ENCODE results near the gene LRMDA. TPM values are rescaled to one million over a fixed set of nuclear protein-coding genes. Genes with fewer than 3 reads are reported as not detected.
A peak's percentile ranks its signal among the peaks of the same experiment; 100 is the strongest.
"Not testable (repeated sequence)": the region's sequence is repeated elsewhere in the genome, so short reads cannot be mapped to it uniquely, and the experiment has no call there.

The LRMDA gene
- total and polyA plus RNA-seq, 12 donors = 30.7 to 132 (median 78.1) TPM

GRCh38 chr10:75765789-75766096 lies 334.3 kb downstream of the LRMDA start:
- no peak overlapping the region for H3K27ac ChIP-seq

GRCh38 chr10:75766106-75766505 lies 334.7 kb downstream of the LRMDA start:
- Histone ChIP-seq H3K9me3 (replicated peaks in 1 of 3) (no peaks in the 10 kb centered on the region), H3K36me3 (replicated peaks in 1 of 2) (no peaks in the 10 kb centered on the region), H3K4me1 (replicated peaks in 1 of 2) (peaks cover 2 to 14% of the 10 kb centered on the region in 2 donors), H3K4me3 (no peak overlapping the region), H3K27ac (no peak overlapping the region), H3K27me3 (no peaks in the 10 kb centered on the region)
- DNase-seq = no peak
- TF ChIP-seq POLR2A (IDR thresholded peaks at IDR 0.05) (no peak), CTCF (IDR thresholded peaks at IDR 0.05) (no peak)
- intact Hi-C loops (cut with DNase I) = no loop called here

More at GRCh38 chr10:75765789-75766096, 334.3 kb downstream of the LRMDA start:
- no peak overlapping the region for H3K4me3 ChIP-seq
- H3K9me3 ChIP-seq (replicated peaks in 1 of 3) = no peaks in the 10 kb centered on the region
- no peaks in the 10 kb centered on the region for H3K36me3 ChIP-seq (replicated peaks in 1 of 2)
- no peaks in the 10 kb centered on the region for H3K27me3 ChIP-seq
- no peak for TF ChIP-seq CTCF (IDR thresholded peaks at IDR 0.05)
- no peak for TF ChIP-seq POLR2A (IDR thresholded peaks at IDR 0.05)
- 89 to 96% (median 95%) methylated on average over 4 to 5 of the region's 5 CpGs for WGBS, 4 donors
- DNase-seq = no peak
- intact Hi-C loops (cut with DNase I) = no loop called here
- peaks cover 2 to 14% of the 10 kb centered on the region in 2 donors for H3K4me1 ChIP-seq (replicated peaks in 1 of 2)

GRCh38 chr10:75766752-75767151 lies 335.3 kb downstream of the LRMDA start:
- H3K4me3 ChIP-seq; H3K36me3 ChIP-seq (replicated peaks in 1 of 2); DNase-seq; H3K27ac ChIP-seq; H3K9me3 ChIP-seq (replicated peaks in 1 of 3); H3K27me3 ChIP-seq; intact Hi-C loops (cut with DNase I): not testable (repeated sequence)
- H3K4me1 ChIP-seq (replicated peaks in 1 of 2) = peaks cover 2 to 14% of the 10 kb centered on the region in 2 donors
- 94 to 96% (median 95%) methylated on average over 4 of the region's 4 CpGs for WGBS, 4 donors

- TF ChIP-seq CTCF (IDR thresholded peaks at IDR 0.05) (no peak), POLR2A (IDR thresholded peaks at IDR 0.05) (no peak)
- Histone ChIP-seq H3K27me3 (no peaks in the 10 kb centered on the region), H3K9me3 (replicated peaks in 1 of 3) (no peaks in the 10 kb centered on the region), H3K36me3 (replicated peaks in 1 of 2) (no peaks in the 10 kb centered on the region), H3K27ac (no peak overlapping the region), H3K4me3 (no peak overlapping the region), H3K4me1 (replicated peaks in 1 of 2) (no peaks in the 10 kb centered on the region)
- 73 to 81% (median 77%) methylated on average over 7 of the region's 7 CpGs for WGBS, 4 donors
- intact Hi-C loops (cut with DNase I) = no loop called here
- DNase-seq = peak in 1 of 7 donors; percentile 21
Observed at GRCh38 chr10:75770626-75771081, 339.2 kb downstream of the LRMDA start.

- H3K9me3 ChIP-seq (replicated peaks in 1 of 3) = no peaks in the 10 kb centered on the region
- intact Hi-C loops (cut with DNase I) = no loop called here
- no peaks in the 10 kb centered on the region for H3K4me1 ChIP-seq (replicated peaks in 1 of 2)
- WGBS, 4 donors = 85 to 94% (median 92%) methylated on average over 1 of the region's 1 CpG
- H3K4me3 ChIP-seq = no peak overlapping the region
- DNase-seq = no peak
- H3K27ac ChIP-seq = no peak overlapping the region
- no peaks in the 10 kb centered on the region for H3K36me3 ChIP-seq (replicated peaks in 1 of 2)
- no peaks in the 10 kb centered on the region for H3K27me3 ChIP-seq
- TF ChIP-seq POLR2A (IDR thresholded peaks at IDR 0.05) = no peak
- no peak for TF ChIP-seq CTCF (IDR thresholded peaks at IDR 0.05)
Observed at GRCh38 chr10:75771606-75772005, 340.2 kb downstream of the LRMDA start.

Data from adrenal gland (tissue), 12 donors.